Measurements from ENCODE around the gene FBXO27. TPM values are rescaled to one million over a fixed set of nuclear protein-coding genes. Genes with fewer than 3 reads are reported as not detected.
"Not testable (repeated sequence)": the region's sequence is repeated elsewhere in the genome, so short reads cannot be mapped to it uniquely, and the experiment has no call there.

FBXO27 gene
- total RNA-seq, 2 experiments from 2014 or later: 1.0 to 1.8 TPM

GRCh38 chr19:39001041-39001440 is 31.3 kb downstream of the FBXO27 start:
- no peak for DNase-seq
- intact Hi-C loops (cut with micrococcal nuclease): no loop called here
- Mint-ChIP-seq H3K36me3 (ENCODE audit: low read depth) (no peaks in the 10 kb centered on the region), H3K4me3 (no peak overlapping the region), H3K4me1 (ENCODE audit: low read depth) (no peaks in the 10 kb centered on the region), H3K9me3 (no peaks in the 10 kb centered on the region), H3K27me3 (ENCODE audit: low read depth) (peaks cover 3% of the 10 kb centered on the region), H3K27ac (no peak overlapping the region)
- CTCF ChIA-PET: no interaction called here

- DNase-seq: not testable (repeated sequence)
- CTCF ChIA-PET: interaction anchor here (1.0 kb wide), 1 partner anchor 67 kb away, joined by 3 read pairs; the partner anchor contains the start of genes MRPS12 and SARS2
Observed at GRCh38 chr19:38997576-38997975, 34.8 kb downstream of the FBXO27 start.

GRCh38 chr19:38993271-38993670 is 39.1 kb downstream of the FBXO27 start:
- Mint-ChIP-seq H3K4me1 (ENCODE audit: low read depth) (no peaks in the 10 kb centered on the region), H3K36me3 (ENCODE audit: low read depth) (no peaks in the 10 kb centered on the region), H3K4me3 (no peak overlapping the region), H3K27me3 (ENCODE audit: low read depth) (peaks cover 27% of the 10 kb centered on the region), H3K27ac (no peak overlapping the region), H3K9me3 (no peaks in the 10 kb centered on the region)
- intact Hi-C loops (cut with micrococcal nuclease): no loop called here
- CTCF ChIA-PET: no interaction called here
- DNase-seq: no peak

More at GRCh38 chr19:38997576-38997975, 34.8 kb downstream of the FBXO27 start:
- H3K27ac Mint-ChIP-seq; H3K4me1 Mint-ChIP-seq (ENCODE audit: low read depth); H3K9me3 Mint-ChIP-seq; H3K36me3 Mint-ChIP-seq (ENCODE audit: low read depth); intact Hi-C loops (cut with micrococcal nuclease); H3K4me3 Mint-ChIP-seq: not testable (repeated sequence)
- H3K27me3 Mint-ChIP-seq (ENCODE audit: low read depth): peaks cover 17% of the 10 kb centered on the region

- H3K4me1 Mint-ChIP-seq (ENCODE audit: low read depth): no peaks in the 10 kb centered on the region
- CTCF ChIA-PET: no interaction called here
Observed at GRCh38 chr19:38990949-38991697, 41.2 kb downstream of the FBXO27 start.

GRCh38 chr19:38989614-38990013 is 42.7 kb downstream of the FBXO27 start:
- H3K27ac Mint-ChIP-seq; H3K4me3 Mint-ChIP-seq; H3K9me3 Mint-ChIP-seq; H3K36me3 Mint-ChIP-seq (ENCODE audit: low read depth); DNase-seq; H3K4me1 Mint-ChIP-seq (ENCODE audit: low read depth); CTCF ChIA-PET; intact Hi-C loops (cut with micrococcal nuclease): not testable (repeated sequence)
- H3K27me3 Mint-ChIP-seq (ENCODE audit: low read depth): peaks cover 25% of the 10 kb centered on the region

More at GRCh38 chr19:38990949-38991697, 41.2 kb downstream of the FBXO27 start:
- peaks cover 27% of the 10 kb centered on the region for H3K27me3 Mint-ChIP-seq (ENCODE audit: low read depth)
- no peaks in the 10 kb centered on the region for H3K36me3 Mint-ChIP-seq (ENCODE audit: low read depth)
- DNase-seq: no peak
- intact Hi-C loops (cut with micrococcal nuclease): no loop called here
- no peaks in the 10 kb centered on the region for H3K9me3 Mint-ChIP-seq
- H3K27ac Mint-ChIP-seq: no peak overlapping the region
- no peak overlapping the region for H3K4me3 Mint-ChIP-seq

GRCh38 chr19:38989066-38989605 is 43.2 kb downstream of the FBXO27 start:
- peaks cover 21% of the 10 kb centered on the region for H3K27me3 Mint-ChIP-seq (ENCODE audit: low read depth)
- CTCF ChIA-PET: no interaction called here
- H3K36me3 Mint-ChIP-seq (ENCODE audit: low read depth): no peaks in the 10 kb centered on the region
- H3K9me3 Mint-ChIP-seq: peaks cover 2% of the 10 kb centered on the region
- intact Hi-C loops (cut with micrococcal nuclease): no loop called here
- DNase-seq: no peak
- no peaks in the 10 kb centered on the region for H3K4me1 Mint-ChIP-seq (ENCODE audit: low read depth)
- H3K27ac Mint-ChIP-seq: no peak overlapping the region
- no peak overlapping the region for H3K4me3 Mint-ChIP-seq

- H3K9me3 Mint-ChIP-seq; H3K27ac Mint-ChIP-seq; DNase-seq; H3K4me3 Mint-ChIP-seq; CTCF ChIA-PET; H3K36me3 Mint-ChIP-seq (ENCODE audit: low read depth); H3K4me1 Mint-ChIP-seq (ENCODE audit: low read depth); intact Hi-C loops (cut with micrococcal nuclease): not testable (repeated sequence)
- H3K27me3 Mint-ChIP-seq (ENCODE audit: low read depth): peaks cover 19% of the 10 kb centered on the region
Observed at GRCh38 chr19:38988627-38989026, 43.7 kb downstream of the FBXO27 start.

DNA sequence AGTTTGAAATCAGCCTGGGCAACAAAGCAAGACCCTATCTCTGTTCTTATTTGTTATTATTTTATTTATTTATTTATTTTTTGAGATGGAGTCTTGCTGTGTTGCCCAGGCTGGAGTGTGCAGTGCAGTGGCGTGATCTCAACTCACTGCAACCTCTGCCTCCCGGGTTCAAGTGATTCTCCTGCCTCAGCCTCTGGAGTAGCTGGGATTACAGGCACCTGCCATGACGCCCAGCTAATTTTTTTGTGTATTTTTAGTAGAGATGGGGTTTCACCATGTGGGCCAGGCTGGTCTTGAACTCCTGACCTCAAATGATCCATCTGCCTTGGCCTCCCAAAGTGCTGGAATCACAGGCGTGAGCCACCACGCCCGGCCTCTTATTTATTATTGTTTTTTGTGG is 44.6 kb downstream of the FBXO27 start:
- peaks cover 11% of the 10 kb centered on the region for H3K27me3 Mint-ChIP-seq (ENCODE audit: low read depth)
- DNase-seq; H3K4me1 Mint-ChIP-seq (ENCODE audit: low read depth); H3K4me3 Mint-ChIP-seq; H3K36me3 Mint-ChIP-seq (ENCODE audit: low read depth); intact Hi-C loops (cut with micrococcal nuclease); CTCF ChIA-PET; H3K27ac Mint-ChIP-seq; H3K9me3 Mint-ChIP-seq: not testable (repeated sequence)

DNA sequence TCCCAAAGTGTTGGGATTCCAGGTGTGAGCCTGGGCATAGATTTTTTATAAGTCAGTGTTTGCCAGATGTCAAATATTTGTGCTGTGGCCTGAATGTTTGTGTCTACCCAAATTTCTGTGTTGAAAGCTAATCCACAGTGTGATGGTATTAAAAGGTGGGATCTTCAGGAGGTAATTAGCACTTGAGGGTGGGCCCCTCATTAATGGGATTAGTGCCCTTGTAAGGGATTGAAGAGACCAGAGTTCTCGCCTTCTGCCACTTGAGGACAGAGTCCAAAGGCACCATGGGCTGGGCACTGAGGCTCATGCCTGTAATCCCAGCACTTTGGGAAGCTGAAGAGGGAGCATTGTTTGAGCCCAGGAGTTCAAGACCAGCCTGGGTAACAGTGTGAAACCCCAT is 47.1 kb downstream of the FBXO27 start:
- CTCF ChIA-PET: no interaction called here
- Mint-ChIP-seq H3K36me3 (ENCODE audit: low read depth) (no peaks in the 10 kb centered on the region), H3K27me3 (ENCODE audit: low read depth) (peaks cover 3% of the 10 kb centered on the region), H3K27ac (no peak overlapping the region), H3K4me1 (ENCODE audit: low read depth) (no peaks in the 10 kb centered on the region), H3K4me3 (no peak overlapping the region), H3K9me3 (peaks cover 7% of the 10 kb centered on the region)
- intact Hi-C loops (cut with micrococcal nuclease): no loop called here
- no peak for DNase-seq

DNA sequence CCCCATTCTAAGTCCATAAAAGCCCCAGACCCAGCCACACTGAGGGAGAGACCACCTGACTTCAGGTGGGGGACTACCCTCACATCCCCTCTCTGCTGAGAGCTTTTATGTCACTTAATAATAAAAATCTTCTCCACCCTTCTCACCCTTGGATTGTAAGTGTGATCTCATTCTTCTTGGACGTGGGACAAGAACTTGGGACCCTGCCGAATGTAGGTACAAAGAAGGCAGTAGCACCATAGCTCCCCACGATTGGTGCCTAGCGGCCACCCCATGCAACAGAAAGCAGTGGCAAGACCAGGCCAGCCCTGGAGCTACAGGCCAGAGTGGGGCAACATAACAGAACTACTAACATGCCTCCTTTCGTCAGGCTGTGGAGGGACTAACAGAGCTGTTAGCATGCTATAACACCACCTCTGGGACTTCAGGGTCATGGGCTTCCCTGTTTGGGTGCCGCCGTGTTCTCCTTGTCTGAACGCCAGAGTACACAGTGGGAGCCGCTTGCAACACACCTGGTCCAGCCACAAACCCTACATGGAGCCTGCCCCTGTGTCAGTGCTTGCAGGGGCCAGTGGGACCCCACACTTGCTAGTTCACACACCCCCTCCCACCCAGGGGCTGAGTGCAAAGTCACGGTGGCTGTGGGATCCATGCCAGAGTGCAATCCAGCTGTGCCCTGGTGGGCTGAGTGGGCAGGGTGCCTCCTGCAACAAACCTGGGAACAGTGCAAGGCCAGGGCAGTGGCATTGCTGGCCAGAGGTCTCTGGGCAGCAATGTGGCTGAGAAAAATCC is 51.6 kb downstream of the FBXO27 start:
- Mint-ChIP-seq H3K27ac (no peak overlapping the region), H3K27me3 (ENCODE audit: low read depth) (peaks cover 14% of the 10 kb centered on the region), H3K4me1 (ENCODE audit: low read depth) (peaks cover 16% of the 10 kb centered on the region), H3K4me3 (no peak overlapping the region), H3K9me3 (peaks cover 7% of the 10 kb centered on the region), H3K36me3 (ENCODE audit: low read depth) (no peaks in the 10 kb centered on the region)
- DNase-seq: no peak
- intact Hi-C loops (cut with micrococcal nuclease): no loop called here
- CTCF ChIA-PET: no interaction called here

GRCh38 chr19:38979812-38980211 is 52.5 kb downstream of the FBXO27 start:
- H3K9me3 Mint-ChIP-seq: peaks cover 5% of the 10 kb centered on the region
- no peak for DNase-seq
- intact Hi-C loops (cut with micrococcal nuclease): no loop called here
- peaks cover 18% of the 10 kb centered on the region for H3K27me3 Mint-ChIP-seq (ENCODE audit: low read depth)
- peaks cover 19% of the 10 kb centered on the region for H3K4me1 Mint-ChIP-seq (ENCODE audit: low read depth)
- CTCF ChIA-PET: no interaction called here
- no peaks in the 10 kb centered on the region for H3K36me3 Mint-ChIP-seq (ENCODE audit: low read depth)
- no peak overlapping the region for H3K4me3 Mint-ChIP-seq
- no peak overlapping the region for H3K27ac Mint-ChIP-seq

GRCh38 chr19:38978326-38978689 is 54.0 kb downstream of the FBXO27 start:
- Mint-ChIP-seq H3K27ac (no peak overlapping the region), H3K9me3 (peaks cover 5% of the 10 kb centered on the region), H3K4me3 (no peak overlapping the region), H3K4me1 (ENCODE audit: low read depth) (peaks cover 20% of the 10 kb centered on the region), H3K36me3 (ENCODE audit: low read depth) (no peaks in the 10 kb centered on the region), H3K27me3 (ENCODE audit: low read depth) (peaks cover 23% of the 10 kb centered on the region)
- CTCF ChIA-PET: no interaction called here
- intact Hi-C loops (cut with micrococcal nuclease): loop anchor here (1.0 kb wide), 1 partner anchor 16 kb away; no protein-coding TSS in a partner anchor
- no peak for DNase-seq
